Effector CD4-positive, alpha-beta T cell (primary cell): ENCODE results near the gene IFITM2.
"Not testable (repeated sequence)": the region's sequence is repeated elsewhere in the genome, so short reads cannot be mapped to it uniquely, and the experiment has no call there.

ENCODE experiments used
- DNase-seq: peaks from one replicate; pipeline ENCODE4 v3.0.0-alpha.2; 2020
- total RNA-seq: gene quantifications from one replicate; lab custom pipeline; 2026; lab: John Stamatoyannopoulos, UW

The IFITM2 gene
- 20.8 reads per million, percentile 47 among the genes with 10 or more reads in this experiment for total RNA-seq

DNA sequence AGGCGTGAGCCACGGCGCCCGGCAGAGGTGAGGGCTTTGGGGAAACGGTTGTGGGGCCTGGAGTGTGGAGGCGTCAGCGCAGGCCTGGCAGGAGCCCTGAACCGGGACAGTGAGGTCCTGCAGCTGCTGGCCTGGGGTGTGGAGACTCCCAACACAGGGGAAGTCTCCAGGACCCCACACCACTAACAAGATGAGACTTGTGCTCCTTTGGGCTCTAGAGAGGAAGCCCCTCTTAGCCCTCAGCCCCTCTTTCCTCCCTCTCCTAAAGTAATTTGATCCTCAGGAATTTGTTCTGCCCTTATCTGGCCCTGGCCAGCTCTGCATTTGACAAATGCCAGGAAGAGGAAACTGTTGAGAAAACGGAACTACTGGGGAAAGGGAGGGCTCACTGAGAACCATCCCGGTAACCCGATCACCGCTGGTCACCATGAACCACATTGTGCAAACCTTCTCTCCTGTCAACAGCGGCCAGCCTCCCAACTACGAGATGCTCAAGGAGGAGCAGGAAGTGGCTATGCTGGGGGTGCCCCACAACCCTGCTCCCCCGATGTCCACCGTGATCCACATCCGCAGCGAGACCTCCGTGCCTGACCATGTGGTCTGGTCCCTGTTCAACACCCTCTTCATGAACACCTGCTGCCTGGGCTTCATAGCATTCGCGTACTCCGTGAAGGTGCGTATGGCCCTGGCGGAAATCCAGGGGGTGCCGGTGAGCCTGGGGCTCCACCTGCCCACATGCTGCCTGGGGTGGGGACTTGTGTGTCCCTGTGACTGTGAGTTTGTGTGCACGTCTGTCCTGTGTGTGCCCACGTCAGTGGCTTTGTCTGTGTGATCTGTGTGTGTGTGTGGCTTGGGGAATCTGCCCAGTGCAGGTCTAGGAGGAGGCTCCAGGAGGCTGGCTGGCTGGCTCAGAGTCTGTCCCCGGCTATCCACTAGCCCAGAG, at the start of gene IFITM2:
IFITM2 (plus strand) TSS at position 51 of the 943 bp plus-strand sequence; CDS start at position 428, 377 bp downstream.
- DNase-seq, result not testable (repeated sequence)

DNA sequence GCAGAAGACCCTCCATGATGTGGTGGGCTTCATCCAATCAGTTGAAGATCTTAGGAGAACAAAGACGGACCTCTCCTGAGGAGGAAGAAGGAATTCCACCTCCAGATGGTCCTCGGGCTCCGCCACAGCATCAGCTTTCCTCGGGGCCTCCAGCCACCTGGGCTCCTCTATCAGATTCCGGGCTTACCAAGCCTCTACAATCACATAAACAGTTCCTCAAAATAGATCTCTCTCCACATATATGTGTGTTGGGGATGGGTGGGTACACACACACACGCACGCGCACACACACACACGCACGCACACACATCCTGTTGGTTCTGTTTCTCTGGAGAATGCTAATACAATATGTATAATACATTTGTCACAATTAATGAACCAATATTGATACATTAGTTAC, 48.2 kb upstream of the IFITM2 start:
- no peak for DNase-seq

DNA sequence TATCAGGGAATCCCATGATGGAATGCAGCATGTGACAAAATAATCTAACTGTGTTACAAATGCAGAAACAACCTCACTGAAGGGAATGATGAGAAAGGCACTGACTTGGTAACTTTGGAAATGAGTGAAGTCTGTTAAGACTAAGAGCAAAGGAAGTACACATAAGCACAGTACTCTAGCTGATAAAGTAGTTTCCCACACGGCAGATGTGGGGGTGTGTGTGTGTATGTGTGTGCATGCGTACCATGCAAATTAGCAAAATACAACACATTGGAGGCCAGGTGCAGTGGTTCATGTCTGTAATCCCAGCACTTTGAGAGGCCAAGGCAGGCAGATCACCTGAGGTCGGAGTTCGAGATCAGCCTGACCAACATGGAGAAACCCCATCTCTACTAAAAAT, 46.0 kb upstream of the IFITM2 start:
- no peak for DNase-seq

DNA sequence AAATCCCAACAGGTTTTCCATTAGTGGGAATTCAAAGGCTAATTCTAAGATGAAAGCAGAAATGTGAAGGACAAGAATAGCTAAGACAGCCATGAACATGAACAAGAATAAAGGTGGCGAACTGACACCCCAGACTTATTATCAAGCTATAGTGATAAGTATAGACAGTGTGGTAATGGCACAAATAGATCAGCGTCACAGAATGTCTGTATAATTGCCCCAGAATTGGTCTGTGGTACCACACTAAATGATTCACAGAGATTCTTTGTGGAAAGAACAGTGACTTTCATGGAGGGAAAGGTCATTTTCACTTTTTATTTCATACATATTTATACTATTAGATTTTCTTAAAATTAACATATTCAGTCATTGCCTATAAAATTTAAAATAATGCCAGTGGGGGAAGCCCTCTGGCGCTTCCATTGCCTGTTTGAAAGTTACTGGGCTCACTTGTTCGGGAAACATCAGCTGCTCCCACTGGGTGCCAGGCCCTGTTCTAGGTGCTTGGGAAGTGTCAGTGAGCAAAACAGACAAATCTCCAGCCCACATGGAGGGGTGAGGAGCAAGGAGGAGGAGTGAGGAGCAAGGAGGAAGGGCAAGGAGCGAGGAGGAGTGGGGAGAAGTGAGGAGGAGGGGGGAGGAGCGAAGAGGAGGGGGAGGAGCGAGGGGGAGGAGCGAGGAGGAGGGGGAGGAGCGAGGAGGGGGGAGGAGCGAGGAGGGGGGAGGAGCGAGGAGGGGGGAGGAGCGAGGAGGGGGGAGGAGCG, 40.8 kb upstream of the IFITM2 start:
- DNase-seq, result no peak

DNA sequence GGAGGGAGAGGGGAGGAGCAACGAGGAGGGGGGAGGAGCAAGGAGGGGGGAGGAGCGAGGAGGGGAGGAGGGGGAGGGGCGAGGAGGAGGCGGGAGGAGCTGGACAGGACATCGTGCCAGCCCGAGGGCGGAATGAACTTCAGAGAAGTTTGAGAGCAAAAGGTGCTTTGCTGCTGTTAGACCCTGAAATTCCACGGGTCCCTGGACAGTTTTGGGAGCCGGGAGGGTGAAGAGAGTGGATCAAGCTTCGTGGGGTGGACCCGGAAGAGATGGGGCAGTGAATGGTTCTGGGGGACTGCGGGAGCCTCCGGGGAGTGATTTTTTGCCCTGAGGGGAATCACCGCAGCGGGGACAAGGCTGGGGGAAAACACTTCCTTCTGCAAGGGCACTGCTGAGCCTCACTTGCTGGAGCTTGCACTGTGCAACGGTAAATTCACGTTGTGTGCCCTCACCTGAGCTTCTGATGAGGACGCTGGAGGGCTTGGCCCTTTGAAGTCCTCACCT, 40.1 kb upstream of the IFITM2 start:
- DNase-seq, result peak; percentile 49

DNA sequence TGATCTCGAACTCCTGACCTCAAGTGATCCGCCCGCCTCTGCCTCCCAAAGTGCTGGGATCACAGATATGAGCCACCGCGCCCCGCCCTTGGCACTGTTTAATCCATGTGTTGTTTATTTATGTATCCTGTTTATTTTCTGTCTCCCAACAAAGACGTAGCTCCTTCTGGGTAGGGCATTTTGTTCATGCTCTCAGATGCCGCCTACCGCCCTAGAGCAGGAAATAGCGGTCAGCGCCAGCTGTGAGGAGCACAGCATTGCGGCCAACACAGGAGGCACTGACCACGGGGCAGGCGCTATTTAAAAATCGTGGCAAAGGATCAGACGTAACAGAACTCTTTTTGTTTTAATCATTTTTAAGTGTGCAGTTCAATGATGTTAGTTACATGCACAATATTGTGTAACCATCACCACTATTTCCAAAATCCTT, 38.9 kb upstream of the IFITM2 start:
- DNase-seq, result not testable (repeated sequence)

DNA sequence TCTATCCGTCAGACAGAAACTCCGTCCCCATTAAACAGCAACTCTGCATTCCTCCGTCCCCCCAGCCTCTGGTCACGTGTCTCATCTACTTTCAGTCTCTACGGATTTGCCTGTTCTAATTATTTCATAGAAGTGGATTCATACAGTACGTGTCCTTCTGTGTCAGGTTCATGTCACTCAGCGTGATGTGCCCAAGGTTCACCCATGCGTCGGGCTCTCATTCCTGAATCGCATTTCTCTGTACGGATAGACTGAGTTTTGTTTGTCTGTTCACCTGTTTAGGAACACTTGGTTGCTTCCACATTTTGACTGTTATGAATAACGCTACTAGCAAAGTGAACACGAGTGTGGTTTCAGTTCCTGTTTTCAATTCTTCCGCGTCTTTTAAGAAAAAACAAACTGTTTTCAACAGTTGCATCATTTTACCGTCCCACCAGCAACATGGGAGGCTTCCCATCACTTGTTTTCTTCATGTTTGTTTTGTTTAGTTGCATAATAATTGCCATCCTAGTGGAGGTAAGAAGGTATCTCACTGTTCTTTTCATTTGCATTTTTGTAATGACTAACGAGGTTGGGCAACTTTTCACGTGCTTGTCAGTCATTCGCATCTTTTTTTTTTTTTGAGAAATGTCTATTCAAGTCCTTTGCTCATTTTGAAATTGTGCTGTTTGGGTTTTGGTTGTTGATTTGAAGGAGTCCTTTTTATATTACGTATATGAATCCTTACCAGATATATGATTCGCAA, 38.3 kb upstream of the IFITM2 start:
- DNase-seq, result peak; percentile 35

DNA sequence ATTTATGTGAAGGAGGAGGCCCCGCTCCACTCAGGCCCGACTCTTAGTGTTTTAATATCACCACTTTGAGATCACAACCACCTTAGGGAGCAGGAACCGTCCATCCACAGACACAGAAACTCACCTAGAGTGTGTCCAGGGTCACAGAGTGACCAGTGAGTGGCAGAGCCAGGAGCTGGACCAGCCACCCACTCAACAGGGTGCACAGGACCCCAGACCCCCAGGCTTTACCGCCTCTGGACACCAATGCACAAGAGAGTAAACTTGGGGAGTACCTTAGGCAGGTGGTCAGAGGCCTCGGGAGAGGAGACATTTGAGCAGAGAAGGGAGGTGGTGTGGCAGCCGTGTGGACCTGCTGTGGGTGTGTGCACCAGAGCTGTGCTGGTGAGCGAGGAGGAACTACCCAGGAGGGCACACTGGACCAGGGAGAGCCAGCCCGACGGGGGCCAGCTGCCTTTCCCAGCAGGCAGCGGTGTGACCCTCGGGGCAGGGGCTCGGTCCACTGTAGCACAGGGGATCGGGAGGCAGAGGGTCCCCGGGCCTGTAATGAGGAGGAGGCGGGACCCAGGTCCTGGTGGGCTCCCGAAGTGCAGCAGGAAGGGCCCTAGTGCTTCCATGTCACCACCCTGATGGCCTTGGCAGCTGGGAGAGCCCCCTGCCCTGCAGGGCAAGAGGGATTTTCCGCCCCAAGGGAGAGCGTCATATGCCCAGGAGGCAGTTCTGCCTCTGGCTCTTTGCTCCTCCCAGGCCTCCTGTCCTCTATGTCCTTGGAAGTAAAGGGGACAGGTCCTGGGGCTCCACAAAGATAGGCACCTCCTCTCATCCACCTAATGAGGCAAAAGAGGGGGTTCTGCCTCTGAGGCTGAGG, 36.9 kb upstream of the IFITM2 start:
- DNase-seq, result no peak

DNA sequence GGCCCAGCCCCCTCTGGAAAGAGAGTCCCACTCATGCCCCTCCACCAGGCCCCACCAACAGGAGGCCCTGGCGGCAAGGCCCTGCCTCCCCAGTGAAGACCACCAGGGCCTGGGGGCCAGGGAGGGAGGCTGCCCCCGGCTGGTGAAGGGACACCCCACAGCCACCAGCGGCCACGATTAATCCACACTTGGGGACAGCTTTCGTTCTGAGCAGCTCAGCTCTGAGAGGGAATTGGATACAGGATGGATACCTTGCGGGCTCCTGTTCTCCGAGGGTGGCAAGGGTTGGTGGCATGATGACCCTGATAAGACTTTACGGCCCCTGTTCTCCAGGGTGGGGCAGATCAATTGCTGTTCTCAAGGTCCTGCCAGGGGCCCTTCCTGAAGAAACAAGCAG, 36.3 kb upstream of the IFITM2 start:
- no peak for DNase-seq

DNA sequence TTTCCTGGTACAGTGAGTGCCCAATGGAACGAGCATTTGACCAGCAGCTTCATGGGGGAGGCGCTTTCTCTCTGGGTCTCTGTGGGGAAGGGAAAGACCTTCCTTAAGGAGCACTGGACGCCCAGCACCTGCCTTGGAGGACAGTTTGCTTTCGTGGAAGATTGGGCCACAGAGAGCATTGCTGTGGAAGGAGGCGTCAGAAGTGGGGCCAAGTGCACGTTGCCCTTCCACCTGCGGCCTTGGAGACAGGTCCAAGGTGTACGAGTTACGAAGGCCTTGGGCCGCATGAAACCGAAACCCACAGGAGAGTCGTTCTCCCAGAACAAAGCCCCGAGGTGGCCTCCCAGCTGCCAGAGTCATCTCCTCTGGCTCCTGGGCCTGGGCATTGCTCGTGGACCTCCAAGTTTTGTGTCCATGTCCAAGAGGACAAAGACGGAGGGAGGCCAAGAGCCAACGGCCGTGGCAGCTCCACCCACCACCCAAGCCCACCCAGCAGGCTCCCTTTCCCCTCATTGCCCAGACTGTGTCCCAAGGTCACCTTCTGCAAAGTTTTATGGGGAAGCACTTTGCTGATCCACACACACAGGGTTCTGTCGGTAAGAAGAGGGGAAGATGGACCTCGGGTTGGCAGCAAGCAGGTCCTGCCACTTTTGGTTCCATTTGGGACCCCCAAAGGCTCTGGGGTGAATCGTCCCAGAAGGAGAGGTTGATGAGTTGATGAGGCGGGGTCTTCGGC, 35.3 kb upstream of the IFITM2 start:
- no peak for DNase-seq

DNA sequence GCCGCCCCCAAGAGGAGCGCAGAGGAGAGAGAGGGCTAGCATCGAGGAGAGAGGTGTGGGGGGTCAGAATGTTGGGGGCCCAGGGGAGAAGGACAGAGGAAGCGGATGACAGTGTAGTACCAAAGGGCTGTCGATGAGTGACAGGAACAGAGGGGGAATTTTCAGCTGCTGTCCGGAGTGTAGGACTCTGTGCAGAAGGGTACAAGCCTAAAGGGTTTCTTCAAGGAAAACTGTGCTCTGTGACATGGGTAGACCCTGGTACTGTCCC, 34.8 kb upstream of the IFITM2 start:
- no peak for DNase-seq

DNA sequence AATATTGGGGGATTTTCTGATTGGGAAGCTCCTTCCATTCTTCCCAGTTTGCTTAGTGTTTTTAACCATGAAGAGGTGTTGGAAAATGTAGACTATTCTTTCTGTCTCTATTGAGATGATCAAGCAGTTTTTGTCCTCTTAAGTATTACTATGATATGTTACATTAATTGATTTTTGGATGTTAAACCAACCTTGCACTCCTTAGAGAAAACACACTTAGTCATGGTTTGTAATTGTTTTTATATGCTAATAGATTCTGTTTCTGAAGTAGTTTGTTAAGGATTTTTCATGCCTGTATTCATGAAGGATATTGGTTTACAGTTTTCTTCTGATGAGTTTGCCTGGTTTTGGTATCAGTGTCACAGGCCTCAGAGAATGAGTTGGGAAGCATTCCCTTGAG, 31.4 kb upstream of the IFITM2 start:
- no peak for DNase-seq

DNA sequence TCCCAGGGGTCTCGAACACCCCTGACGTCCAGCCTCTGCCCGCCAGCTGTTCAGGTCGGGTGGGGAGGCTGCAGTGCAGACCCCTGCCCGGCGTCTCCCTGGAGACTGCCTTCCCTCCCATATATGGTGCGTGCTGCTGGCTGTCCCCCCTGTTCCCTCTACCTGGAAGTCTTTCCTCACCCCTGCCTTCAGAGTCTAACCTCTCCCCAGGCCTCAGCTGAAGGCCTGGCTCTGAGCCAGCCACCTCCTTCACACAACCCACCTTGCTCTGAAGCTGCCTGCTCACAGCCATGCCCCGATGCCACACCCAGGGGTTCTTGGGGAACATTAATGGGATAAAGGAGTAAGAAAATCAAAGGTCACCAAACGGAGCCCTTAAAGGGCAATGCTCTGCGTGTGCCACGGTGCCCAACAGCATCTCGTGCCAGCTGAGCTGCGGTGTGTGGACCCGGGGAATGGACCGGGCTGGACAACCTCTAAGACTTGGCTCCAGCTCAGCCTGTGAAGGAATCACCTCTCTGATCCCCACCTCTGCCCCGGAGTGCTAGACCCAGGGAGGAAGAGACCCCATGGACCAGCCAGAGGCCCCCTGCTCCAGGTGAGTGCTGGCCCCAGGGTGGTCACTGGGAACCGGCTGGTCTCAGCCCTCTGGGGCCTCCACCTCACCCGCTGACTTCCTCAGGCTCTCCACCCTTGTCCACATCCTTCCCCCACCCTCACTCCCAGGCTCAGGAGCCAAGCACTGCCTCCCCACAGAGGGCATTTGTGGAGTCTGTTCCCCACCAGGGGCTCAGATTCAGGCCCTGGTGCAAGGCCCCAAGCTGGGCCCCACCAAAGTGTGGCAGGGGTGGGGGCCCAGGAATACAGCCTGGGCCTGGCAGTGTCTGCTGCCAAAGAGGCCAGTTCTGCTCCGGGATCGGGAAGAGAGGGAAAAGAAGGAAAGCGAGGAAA, 29.3 kb upstream of the IFITM2 start, which contains the start of gene NLRP6:
NLRP6 (plus strand) TSS at position 407 of the 951 bp plus-strand sequence; CDS start at position 570, 163 bp downstream.
- DNase-seq, result no peak

DNA sequence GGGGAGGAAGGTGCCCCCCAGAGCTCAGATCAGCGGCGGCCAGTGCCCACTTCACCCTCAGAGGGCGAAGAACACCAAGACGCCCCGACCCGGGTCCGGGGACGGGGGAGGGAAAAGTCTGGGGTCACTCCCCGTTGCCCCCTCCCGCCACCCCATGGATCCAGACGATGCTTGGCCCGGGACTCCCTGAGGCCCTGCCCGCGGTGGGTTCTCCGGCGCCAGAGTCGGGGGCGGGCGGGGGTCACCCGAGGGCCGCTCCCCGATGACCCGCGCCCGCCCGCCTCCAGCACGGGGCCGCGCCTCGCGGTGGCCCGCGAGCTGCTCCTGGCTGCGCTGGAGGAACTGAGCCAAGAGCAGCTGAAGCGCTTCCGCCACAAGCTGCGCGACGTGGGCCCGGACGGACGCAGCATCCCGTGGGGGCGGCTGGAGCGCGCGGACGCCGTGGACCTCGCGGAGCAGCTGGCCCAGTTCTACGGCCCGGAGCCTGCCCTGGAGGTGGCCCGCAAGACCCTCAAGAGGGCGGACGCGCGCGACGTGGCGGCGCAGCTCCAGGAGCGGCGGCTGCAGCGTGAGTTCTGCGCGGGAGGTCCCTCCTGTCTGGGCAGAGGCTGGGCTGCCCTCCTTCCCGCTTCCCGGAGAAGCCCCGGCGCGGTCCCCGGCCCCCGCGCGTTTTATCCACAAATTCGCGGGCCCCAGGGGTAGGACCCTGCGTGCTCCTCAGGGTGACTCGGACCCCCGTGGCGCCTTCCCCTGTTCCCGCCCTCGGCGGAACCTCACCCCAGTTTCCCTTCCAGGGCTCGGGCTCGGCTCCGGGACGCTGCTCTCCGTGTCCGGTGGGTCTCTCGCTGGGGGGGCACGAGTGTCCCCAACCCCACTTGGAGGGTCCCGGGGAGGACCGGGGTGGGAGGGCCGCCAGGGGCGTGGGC, 28.3 kb upstream of the IFITM2 start:
- DNase-seq, result no peak

DNA sequence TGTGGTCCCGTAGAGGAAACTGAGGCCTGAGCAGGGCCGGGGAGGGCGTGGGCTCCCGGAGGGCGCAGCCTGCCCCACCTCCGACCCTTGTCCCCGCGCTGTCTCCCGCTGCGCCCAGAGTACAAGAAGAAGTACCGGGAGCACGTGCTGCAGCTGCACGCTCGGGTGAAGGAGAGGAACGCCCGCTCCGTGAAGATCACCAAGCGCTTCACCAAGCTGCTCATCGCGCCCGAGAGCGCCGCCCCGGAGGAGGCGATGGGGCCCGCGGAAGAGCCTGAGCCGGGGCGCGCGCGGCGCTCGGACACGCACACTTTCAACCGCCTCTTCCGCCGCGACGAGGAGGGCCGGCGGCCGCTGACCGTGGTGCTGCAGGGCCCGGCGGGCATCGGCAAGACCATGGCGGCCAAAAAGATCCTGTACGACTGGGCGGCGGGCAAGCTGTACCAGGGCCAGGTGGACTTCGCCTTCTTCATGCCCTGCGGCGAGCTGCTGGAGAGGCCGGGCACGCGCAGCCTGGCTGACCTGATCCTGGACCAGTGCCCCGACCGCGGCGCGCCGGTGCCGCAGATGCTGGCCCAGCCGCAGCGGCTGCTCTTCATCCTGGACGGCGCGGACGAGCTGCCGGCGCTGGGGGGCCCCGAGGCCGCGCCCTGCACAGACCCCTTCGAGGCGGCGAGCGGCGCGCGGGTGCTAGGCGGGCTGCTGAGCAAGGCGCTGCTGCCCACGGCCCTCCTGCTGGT, 27.5 kb upstream of the IFITM2 start:
- DNase-seq, result peak; percentile 36

DNA sequence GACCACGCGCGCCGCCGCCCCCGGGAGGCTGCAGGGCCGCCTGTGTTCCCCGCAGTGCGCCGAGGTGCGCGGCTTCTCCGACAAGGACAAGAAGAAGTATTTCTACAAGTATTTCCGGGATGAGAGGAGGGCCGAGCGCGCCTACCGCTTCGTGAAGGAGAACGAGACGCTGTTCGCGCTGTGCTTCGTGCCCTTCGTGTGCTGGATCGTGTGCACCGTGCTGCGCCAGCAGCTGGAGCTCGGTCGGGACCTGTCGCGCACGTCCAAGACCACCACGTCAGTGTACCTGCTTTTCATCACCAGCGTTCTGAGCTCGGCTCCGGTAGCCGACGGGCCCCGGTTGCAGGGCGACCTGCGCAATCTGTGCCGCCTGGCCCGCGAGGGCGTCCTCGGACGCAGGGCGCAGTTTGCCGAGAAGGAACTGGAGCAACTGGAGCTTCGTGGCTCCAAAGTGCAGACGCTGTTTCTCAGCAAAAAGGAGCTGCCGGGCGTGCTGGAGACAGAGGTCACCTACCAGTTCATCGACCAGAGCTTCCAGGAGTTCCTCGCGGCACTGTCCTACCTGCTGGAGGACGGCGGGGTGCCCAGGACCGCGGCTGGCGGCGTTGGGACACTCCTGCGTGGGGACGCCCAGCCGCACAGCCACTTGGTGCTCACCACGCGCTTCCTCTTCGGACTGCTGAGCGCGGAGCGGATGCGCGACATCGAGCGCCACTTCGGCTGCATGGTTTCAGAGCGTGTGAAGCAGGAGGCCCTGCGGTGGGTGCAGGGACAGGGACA, 26.7 kb upstream of the IFITM2 start:
- no peak for DNase-seq

DNA sequence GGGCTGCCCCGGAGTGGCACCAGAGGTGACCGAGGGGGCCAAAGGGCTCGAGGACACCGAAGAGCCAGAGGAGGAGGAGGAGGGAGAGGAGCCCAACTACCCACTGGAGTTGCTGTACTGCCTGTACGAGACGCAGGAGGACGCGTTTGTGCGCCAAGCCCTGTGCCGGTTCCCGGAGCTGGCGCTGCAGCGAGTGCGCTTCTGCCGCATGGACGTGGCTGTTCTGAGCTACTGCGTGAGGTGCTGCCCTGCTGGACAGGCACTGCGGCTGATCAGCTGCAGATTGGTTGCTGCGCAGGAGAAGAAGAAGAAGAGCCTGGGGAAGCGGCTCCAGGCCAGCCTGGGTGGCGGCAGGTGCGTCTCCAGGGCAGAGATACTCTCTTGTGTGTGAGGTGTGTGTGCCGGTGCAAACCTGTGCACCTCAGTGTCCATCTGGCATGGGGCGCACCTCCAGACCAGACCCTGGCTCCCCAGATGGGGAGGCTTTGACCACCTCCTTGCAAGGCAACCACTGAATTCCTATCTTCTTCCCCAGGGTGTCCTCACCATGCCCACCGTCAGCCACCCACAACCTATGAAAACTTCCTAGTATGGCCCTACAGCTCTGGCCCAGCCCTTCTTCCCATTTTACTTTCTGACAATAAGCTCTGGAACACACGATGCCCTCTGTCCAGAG, 26.0 kb upstream of the IFITM2 start:
- DNase-seq, result no peak
